ENCODE data around the gene SGIP1. TPM values are rescaled to one million over a fixed set of nuclear protein-coding genes. Genes with fewer than 3 reads are reported as not detected.

The SGIP1 gene
- total RNA-seq, 2 donors from 2014 or later: 0.07 TPM; not detected in 1

DNA sequence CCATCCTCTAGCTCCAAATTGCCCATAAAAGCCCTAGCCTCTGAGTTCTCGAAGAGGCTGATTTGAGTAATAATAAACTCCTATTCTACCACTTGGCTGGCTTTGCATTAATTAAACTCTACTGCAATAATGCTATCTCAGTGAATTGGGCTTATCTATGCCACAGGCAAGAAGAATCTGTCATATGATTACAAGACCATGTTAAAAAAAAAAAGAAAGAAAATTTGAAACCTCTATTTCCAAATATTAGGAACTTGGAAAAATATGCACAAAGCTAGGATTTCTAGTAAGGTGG, 27.6 kb upstream of the SGIP1 start:
- DNase-seq: no peak
- no peaks in the 10 kb centered on the region for H3K9me3 ChIP-seq (ENCODE audit: control insufficient read depth, low read length, poor library complexity, severe bottlenecking)
- Mint-ChIP-seq H3K36me3 (ENCODE audit: low read depth) (no peaks in the 10 kb centered on the region), H3K27ac (no peak overlapping the region), H3K27me3 (peaks cover 60% of the 10 kb centered on the region), H3K4me1 (peaks cover 3% of the 10 kb centered on the region), H3K4me3 (no peak overlapping the region)
- no peak for ATAC-seq

DNA sequence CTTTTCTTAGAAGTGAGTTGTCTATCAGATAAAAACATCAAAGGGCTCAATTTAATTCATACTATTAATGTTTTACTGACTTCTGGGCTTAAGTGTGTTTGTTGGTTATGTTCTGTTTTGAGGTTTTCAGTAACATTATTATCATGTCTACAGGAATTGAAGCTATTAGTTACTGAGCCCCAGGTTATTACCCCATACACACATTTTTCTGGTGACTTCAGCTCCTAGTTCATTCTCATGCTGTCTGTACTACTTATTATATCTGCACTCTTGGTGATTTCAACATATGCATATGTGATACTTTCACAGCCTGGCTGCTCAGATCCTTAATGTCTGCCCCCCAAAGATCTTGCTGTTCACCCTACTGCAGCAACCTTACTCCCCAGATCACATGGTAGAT, 27.0 kb upstream of the SGIP1 start:
- no peaks in the 10 kb centered on the region for H3K36me3 Mint-ChIP-seq (ENCODE audit: low read depth)
- H3K4me1 Mint-ChIP-seq: peaks cover 3% of the 10 kb centered on the region
- H3K4me3 Mint-ChIP-seq: no peak overlapping the region
- peaks cover 58% of the 10 kb centered on the region for H3K27me3 Mint-ChIP-seq
- no peak overlapping the region for H3K27ac Mint-ChIP-seq
- H3K9me3 ChIP-seq (ENCODE audit: control insufficient read depth, low read length, poor library complexity, severe bottlenecking): no peaks in the 10 kb centered on the region
- ATAC-seq (no peak), DNase-seq (no peak)

DNA sequence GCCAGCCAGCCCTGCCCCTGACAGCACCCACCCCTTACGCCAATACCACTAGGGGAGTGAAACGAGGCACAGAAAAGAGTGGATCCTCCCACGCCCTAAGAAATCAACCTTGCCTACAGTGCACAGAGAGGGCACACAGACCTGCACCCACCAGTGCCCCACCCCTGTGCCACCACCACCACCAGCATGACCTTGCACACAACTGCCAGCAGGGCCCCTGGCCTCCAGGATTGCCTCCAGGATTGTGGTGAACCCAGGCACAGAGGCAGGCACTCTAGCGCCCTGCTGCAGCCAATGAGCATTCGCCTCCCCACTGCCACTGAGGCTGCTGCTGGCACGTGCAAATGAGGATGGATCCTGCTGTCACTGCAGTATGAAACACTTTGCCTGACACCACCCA, 23.5 kb upstream of the SGIP1 start:
- no peak overlapping the region for H3K4me3 Mint-ChIP-seq
- peaks cover 3% of the 10 kb centered on the region for H3K4me1 Mint-ChIP-seq
- DNase-seq (no peak), ATAC-seq (no peak)
- no peaks in the 10 kb centered on the region for H3K9me3 ChIP-seq (ENCODE audit: control insufficient read depth, low read length, poor library complexity, severe bottlenecking)
- no peak overlapping the region for H3K27ac Mint-ChIP-seq
- no peaks in the 10 kb centered on the region for H3K36me3 Mint-ChIP-seq (ENCODE audit: low read depth)
- peaks cover 60% of the 10 kb centered on the region for H3K27me3 Mint-ChIP-seq

DNA sequence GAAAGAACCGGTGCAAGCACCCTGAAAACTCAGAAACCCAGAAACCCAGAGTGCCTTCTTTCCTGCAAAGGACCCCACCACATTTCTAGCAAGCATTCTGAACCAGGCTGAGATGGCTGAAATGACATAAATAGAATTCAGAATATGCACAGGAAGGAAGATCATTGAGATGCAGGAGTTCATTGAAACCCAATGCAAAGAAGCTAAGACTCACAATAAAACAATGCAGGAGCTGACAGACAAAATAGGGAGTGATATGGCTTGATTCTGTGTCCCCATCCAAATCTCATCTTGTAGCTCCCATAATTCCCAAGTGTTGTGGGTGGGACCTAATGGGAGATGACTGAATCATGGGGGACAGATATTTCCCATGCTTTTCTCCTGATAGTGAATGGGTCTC, 22.8 kb upstream of the SGIP1 start:
- H3K9me3 ChIP-seq (ENCODE audit: control insufficient read depth, low read length, poor library complexity, severe bottlenecking): no peaks in the 10 kb centered on the region
- Mint-ChIP-seq H3K36me3 (ENCODE audit: low read depth) (no peaks in the 10 kb centered on the region), H3K4me3 (no peak overlapping the region), H3K27ac (no peak overlapping the region), H3K27me3 (peaks cover 59% of the 10 kb centered on the region), H3K4me1 (peaks cover 3% of the 10 kb centered on the region)
- DNase-seq (no peak), ATAC-seq (no peak)

DNA sequence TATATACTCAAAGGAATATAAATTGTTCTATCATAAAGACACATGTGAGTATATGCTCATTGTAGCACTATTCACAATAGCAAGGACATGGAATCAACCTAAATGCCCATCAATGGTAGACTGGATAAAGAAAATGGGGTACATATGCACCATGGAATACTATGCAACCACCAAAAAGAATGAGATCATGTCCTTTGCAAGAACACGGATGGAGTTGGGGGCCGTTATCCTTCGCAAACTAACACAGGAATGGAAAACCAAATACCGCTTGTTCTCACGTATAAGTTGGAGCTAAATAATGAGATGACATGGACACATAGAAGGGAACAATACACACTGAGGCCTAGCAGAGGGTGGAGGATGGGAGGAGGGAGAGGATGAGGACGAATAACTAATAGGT, 16.0 kb upstream of the SGIP1 start:
- Mint-ChIP-seq H3K27ac (no peak overlapping the region), H3K4me1 (no peaks in the 10 kb centered on the region), H3K27me3 (peaks cover 27% of the 10 kb centered on the region), H3K4me3 (no peak overlapping the region), H3K36me3 (ENCODE audit: low read depth) (no peaks in the 10 kb centered on the region)
- DNase-seq (no peak), ATAC-seq (no peak)
- no peaks in the 10 kb centered on the region for H3K9me3 ChIP-seq (ENCODE audit: control insufficient read depth, low read length, poor library complexity, severe bottlenecking)

DNA sequence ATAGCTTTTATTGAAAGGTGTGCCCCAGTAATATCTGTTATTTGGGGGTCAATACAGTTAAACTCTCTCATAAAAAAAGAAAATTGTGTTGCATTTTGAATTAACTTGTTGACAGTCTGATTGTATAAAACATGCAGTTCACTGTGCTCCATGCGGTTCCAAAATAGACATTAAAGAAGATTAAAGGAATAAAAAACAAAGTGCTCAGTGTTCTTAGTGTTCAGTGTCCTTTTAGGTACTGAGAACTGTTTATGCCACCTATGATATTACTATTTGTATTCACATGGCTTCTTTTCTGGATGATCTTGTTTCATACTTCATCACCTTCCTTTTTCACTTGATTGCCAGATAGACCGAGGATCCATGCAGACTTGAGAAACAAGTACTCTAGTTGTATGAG, 15.3 kb upstream of the SGIP1 start:
- DNase-seq (no peak), ATAC-seq (no peak)
- H3K4me3 Mint-ChIP-seq: no peak overlapping the region
- H3K27ac Mint-ChIP-seq: no peak overlapping the region
- H3K9me3 ChIP-seq (ENCODE audit: control insufficient read depth, low read length, poor library complexity, severe bottlenecking): no peaks in the 10 kb centered on the region
- H3K4me1 Mint-ChIP-seq: no peaks in the 10 kb centered on the region
- H3K27me3 Mint-ChIP-seq: peaks cover 22% of the 10 kb centered on the region
- H3K36me3 Mint-ChIP-seq (ENCODE audit: low read depth): no peaks in the 10 kb centered on the region

DNA sequence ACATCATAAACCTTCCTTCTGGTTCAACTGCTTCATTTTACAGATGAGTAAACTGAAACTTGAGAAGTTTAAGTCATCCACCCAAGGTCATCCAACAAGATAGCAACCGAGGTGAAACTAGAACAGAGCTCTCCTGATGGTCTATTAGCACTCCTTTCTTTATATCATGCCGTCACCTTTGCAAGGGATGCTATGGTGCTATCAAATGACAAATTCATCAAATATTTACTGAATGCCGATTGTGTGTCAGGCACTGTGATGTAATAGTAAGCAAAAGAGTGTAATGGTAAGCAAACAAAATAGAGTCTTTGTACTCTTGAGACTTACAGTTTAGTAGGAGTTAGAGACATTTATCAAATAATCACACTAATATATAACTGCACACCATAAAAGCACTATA, 14.0 kb upstream of the SGIP1 start:
- ATAC-seq (no peak), DNase-seq (no peak)
- H3K27me3 Mint-ChIP-seq: peaks cover 19% of the 10 kb centered on the region
- H3K4me1 Mint-ChIP-seq: no peaks in the 10 kb centered on the region
- H3K4me3 Mint-ChIP-seq: no peak overlapping the region
- H3K9me3 ChIP-seq (ENCODE audit: control insufficient read depth, low read length, poor library complexity, severe bottlenecking): no peaks in the 10 kb centered on the region
- H3K36me3 Mint-ChIP-seq (ENCODE audit: low read depth): no peaks in the 10 kb centered on the region
- no peak overlapping the region for H3K27ac Mint-ChIP-seq

DNA sequence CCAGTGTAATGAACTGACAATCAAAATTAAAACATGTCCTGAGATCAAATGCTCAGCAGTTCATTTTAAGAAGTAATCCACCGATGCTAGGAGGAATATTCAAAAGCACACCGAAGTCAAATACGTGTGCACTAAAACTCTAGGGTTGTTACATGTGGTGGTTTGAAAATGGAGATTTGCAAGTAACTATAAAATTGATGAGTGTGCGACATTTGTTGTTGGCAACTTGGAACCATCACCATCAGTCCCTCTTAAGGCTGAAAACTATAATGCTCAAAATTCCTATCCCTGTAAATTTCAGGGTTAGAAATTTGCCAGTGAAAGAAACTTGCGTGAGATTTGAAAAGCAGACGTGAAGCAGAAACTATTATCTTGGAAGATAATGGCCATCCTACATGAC, 13.3 kb upstream of the SGIP1 start:
- no peaks in the 10 kb centered on the region for H3K9me3 ChIP-seq (ENCODE audit: control insufficient read depth, low read length, poor library complexity, severe bottlenecking)
- ATAC-seq (no peak), DNase-seq (no peak)
- Mint-ChIP-seq H3K4me1 (no peaks in the 10 kb centered on the region), H3K4me3 (no peak overlapping the region), H3K36me3 (ENCODE audit: low read depth) (no peaks in the 10 kb centered on the region), H3K27ac (no peak overlapping the region), H3K27me3 (peaks cover 19% of the 10 kb centered on the region)

DNA sequence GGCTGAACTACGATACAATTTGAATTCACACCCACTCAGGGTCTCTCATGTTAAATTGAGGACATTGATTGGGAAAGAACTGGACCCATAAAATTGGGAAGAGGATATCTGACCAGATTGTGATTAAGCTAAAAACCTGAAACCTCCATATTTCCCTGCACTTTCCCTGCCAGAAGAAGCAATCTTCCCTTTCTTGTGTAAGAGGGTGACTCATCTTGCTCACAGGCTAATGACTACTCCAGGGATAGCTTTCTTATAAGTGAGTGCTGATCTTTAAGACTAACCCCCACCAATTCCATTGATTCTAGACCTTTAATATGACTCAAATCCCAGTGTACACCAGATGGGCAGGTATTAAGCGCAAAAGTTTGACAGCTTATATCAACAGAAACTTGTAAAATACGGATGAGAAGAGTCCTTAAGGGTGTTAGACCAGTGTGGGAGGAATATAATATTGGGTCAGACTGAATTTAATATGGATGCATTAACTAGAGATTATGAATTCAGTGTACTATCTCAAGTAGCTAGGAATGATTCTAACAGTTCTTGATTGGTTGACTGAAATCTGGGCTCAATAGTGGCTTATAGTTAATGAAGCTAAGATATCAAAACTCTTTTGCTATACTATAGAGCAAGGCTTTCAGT, 12.1 kb upstream of the SGIP1 start:
- no peaks in the 10 kb centered on the region for H3K9me3 ChIP-seq (ENCODE audit: control insufficient read depth, low read length, poor library complexity, severe bottlenecking)
- Mint-ChIP-seq H3K4me3 (no peak overlapping the region), H3K27me3 (peaks cover 19% of the 10 kb centered on the region), H3K27ac (no peak overlapping the region), H3K36me3 (ENCODE audit: low read depth) (no peaks in the 10 kb centered on the region), H3K4me1 (no peaks in the 10 kb centered on the region)
- DNase-seq: no peak
- ATAC-seq: no peak

DNA sequence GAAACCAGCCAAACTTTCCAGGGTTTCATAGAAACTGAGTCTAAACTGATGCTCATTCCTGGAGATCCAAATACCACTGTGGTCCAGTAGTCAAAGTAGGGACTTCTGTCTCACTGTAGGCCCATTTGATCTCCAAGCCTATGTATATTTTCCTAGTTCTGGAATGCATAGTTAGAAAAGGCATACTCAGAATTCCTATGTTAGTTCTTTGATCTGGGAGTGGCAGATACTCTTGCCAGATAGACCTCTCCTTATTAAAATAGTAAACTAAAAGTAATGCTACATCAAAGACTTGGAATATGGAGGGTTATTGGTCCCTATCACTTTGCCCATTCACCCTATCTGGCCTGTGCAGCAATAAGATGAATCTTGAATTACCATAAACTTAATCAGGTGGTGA, 10.4 kb upstream of the SGIP1 start:
- ATAC-seq (no peak), DNase-seq (no peak)
- Mint-ChIP-seq H3K27me3 (peaks cover 19% of the 10 kb centered on the region), H3K4me3 (no peak overlapping the region), H3K27ac (no peak overlapping the region), H3K36me3 (ENCODE audit: low read depth) (no peaks in the 10 kb centered on the region), H3K4me1 (no peaks in the 10 kb centered on the region)
- H3K9me3 ChIP-seq (ENCODE audit: control insufficient read depth, low read length, poor library complexity, severe bottlenecking): no peaks in the 10 kb centered on the region

DNA sequence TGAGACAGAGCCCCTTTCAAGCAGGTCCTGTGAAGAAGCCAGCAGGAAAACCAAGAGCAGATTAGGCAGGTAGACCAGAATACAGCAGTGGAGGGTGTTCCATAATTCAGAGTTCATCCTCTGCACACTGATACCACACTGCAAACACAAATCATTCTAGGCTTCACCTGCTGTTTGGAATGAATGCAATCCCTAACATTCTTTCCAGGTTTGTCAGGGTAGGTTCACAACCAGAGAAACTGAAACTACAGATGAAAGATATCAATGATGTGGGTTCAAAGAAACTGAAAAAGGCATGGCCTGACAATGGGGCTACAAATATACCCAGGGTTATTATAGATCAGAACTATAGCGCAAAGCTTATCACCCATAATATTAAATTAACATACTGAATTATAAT, 8.9 kb upstream of the SGIP1 start:
- H3K27ac Mint-ChIP-seq: no peak overlapping the region
- ATAC-seq (no peak), DNase-seq (no peak)
- H3K4me1 Mint-ChIP-seq: no peaks in the 10 kb centered on the region
- peaks cover 22% of the 10 kb centered on the region for H3K27me3 Mint-ChIP-seq
- H3K9me3 ChIP-seq (ENCODE audit: control insufficient read depth, low read length, poor library complexity, severe bottlenecking): no peaks in the 10 kb centered on the region
- H3K36me3 Mint-ChIP-seq (ENCODE audit: low read depth): no peaks in the 10 kb centered on the region
- H3K4me3 Mint-ChIP-seq: no peak overlapping the region

DNA sequence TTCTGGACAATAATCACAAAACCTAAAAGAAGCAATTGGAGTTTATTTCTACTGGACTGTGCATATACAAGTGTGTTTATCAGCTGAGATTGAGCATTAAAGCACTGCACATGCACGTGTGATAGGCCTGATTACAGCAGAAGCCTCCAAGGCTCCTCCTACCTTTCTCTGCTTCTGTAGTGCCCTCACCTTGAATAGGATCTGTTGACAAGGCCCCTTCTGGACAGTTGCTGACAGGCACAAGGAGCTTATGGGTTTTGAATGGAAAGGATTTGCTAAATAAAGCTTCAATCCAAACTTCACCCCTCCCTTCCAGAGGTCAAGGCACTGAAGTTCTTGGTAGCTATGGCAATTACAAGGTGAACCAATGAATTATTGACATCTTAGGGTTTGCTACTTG, 7.9 kb upstream of the SGIP1 start:
- H3K27ac Mint-ChIP-seq: no peak overlapping the region
- ATAC-seq: no peak

DNA sequence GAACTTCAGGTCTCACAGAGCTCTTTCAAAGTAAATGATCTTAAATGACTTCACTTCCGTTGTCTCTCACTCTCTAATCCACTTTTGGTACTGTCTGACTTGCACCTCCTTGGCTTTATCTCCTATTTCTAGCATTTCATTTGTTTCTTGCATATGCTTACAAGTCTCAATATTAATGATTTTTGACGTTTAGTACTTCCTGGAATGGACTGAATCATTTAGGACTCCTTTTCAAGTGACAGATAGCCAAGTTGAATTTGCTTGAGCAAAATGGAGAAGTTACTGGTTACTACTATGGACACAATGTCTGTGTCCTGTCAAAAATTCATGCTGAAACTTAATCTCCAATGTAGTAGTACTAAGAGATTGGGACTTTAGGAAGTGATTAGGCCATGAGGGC, 7.0 kb upstream of the SGIP1 start:
- no peak for DNase-seq
- H3K9me3 ChIP-seq (ENCODE audit: control insufficient read depth, low read length, poor library complexity, severe bottlenecking): no peaks in the 10 kb centered on the region
- Mint-ChIP-seq H3K4me3 (no peak overlapping the region), H3K27ac (no peak overlapping the region), H3K4me1 (no peaks in the 10 kb centered on the region), H3K36me3 (ENCODE audit: low read depth) (peaks cover 3% of the 10 kb centered on the region), H3K27me3 (peaks cover 19% of the 10 kb centered on the region)
- no peak for ATAC-seq

More for the DNA sequence above, 7.9 kb upstream of the SGIP1 start:
- Mint-ChIP-seq H3K36me3 (ENCODE audit: low read depth) (no peaks in the 10 kb centered on the region), H3K4me1 (no peaks in the 10 kb centered on the region), H3K4me3 (no peak overlapping the region), H3K27me3 (peaks cover 19% of the 10 kb centered on the region)
- H3K9me3 ChIP-seq (ENCODE audit: control insufficient read depth, low read length, poor library complexity, severe bottlenecking): no peaks in the 10 kb centered on the region
- no peak for DNase-seq

DNA sequence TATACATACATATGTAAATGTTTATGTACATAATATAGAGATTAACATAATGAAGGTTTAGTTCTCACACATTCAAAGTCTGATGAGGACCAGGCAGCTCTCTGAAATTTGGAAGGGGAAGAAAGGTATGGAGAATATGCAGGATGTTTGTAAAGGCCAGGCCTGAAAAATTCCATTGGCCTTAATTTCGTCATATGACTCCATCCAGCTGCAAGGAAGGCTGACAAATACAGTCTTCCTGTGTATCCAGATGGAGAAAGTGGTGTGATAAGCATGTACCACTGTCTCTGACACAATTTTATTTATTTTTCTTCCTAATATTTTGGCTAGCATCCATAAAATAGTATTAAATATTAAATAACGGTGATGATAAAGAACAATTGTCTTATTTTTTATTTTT, 6.3 kb upstream of the SGIP1 start:
- ATAC-seq (no peak), DNase-seq (no peak)
- peaks cover 3% of the 10 kb centered on the region for H3K36me3 Mint-ChIP-seq (ENCODE audit: low read depth)
- no peaks in the 10 kb centered on the region for H3K9me3 ChIP-seq (ENCODE audit: control insufficient read depth, low read length, poor library complexity, severe bottlenecking)
- H3K27me3 Mint-ChIP-seq: peaks cover 26% of the 10 kb centered on the region
- H3K4me3 Mint-ChIP-seq: no peak overlapping the region
- no peak overlapping the region for H3K27ac Mint-ChIP-seq
- H3K4me1 Mint-ChIP-seq: no peaks in the 10 kb centered on the region

Measured in T-helper 17 cell (primary cell).